GM12891 (cell line): Measurements from ENCODE around the gene ZNF142.

Experiments
- POLR2A ChIP-seq: IDR thresholded peaks from 2 replicates; pipeline ENCODE4 v1.6.1; 2011; ENCODE audit warnings: low read depth, low read length, control low read depth
- POLR2AphosphoS5 ChIP-seq: IDR thresholded peaks from 2 replicates; pipeline ENCODE4 v1.6.1; 2011; ENCODE audit warnings: low read depth, low read length, control low read depth
- POU2F2 ChIP-seq: IDR thresholded peaks from 2 replicates; pipeline ENCODE4 v1.6.1; 2011; ENCODE audit warnings: low read depth, mild to moderate bottlenecking, control low read depth, low read length, moderate library complexity
- SPI1 ChIP-seq: IDR thresholded peaks from 2 replicates; pipeline ENCODE4 v1.6.1; 2011; ENCODE audit warnings: low read depth, low read length, control low read depth
- TAF1 ChIP-seq: IDR thresholded peaks from 2 replicates; pipeline ENCODE4 v1.6.1; 2011; ENCODE audit warnings: low read depth, low read length, control low read depth

- TF ChIP-seq POLR2A (peak; percentile 81), POLR2AphosphoS5 (peak; percentile 67; the same call in 1 of the 2 replicates), TAF1 (peak; percentile 30; the same call in 1 of the 2 replicates), POU2F2 (no peak), SPI1 (no peak)
Observed at GRCh38 chr2:218659258-218659987, at the start of gene ZNF142, which contains the start of gene BCS1L.
